HFF-Myc (cell line): ENCODE data around the gene KHDRBS1.

Experiments
- DNase-seq: peaks from one replicate; pipeline ENCODE4 v3.0.0-alpha.2; 2011; ENCODE audit warnings: low read depth; ENCODE audit errors: extremely low read depth
- H3K4me3 ChIP-seq: replicated peaks from 2 replicates; pipeline ENCODE4 v1.5.1; 2011; ENCODE audit warnings: low read depth, mild to moderate bottlenecking, control low read depth, low read length
- CTCF ChIP-seq: IDR thresholded peaks from 2 replicates; pipeline ENCODE4 v1.5.1; 2012; ENCODE audit warnings: mild to moderate bottlenecking, low read depth, low read length, control low read depth; ENCODE audit errors: missing control alignments

KHDRBS1 gene

GRCh38 chr1:32091591-32091990 lies 77.9 kb downstream of the KHDRBS1 start:
- H3K4me3 ChIP-seq = no peak overlapping the region
- no peak for DNase-seq
- no peak for TF ChIP-seq CTCF
